Kidney tubule cell (primary cell): ENCODE data around the gene ARNT2.
"Not testable (repeated sequence)": the region's sequence is repeated elsewhere in the genome, so short reads cannot be mapped to it uniquely, and the experiment has no call there.

Source experiments
- DNase-seq: peaks from one replicate; pipeline ENCODE4 v3.0.0-alpha.2; 2018; ENCODE audit warnings: low spot score

The ARNT2 gene

GRCh38 chr15:80404057-80404760, at the start of gene ARNT2:
ARNT2 (plus strand) TSS chr15:80404382; CDS start chr15:80404516, 134 bp downstream.
- DNase-seq, result peak; percentile 47

- no peak for DNase-seq
Measured at GRCh38 chr15:80367094-80367493, 37.1 kb upstream of the ARNT2 start.

- DNase-seq, result no peak
Measured at GRCh38 chr15:80367661-80368060, 36.5 kb upstream of the ARNT2 start.

- DNase-seq, result no peak
Measured at GRCh38 chr15:80371924-80372323, 32.3 kb upstream of the ARNT2 start.

GRCh38 chr15:80374441-80374840, 29.7 kb upstream of the ARNT2 start:
- no peak for DNase-seq

- DNase-seq, result no peak
Measured at GRCh38 chr15:80375968-80376891, 28.0 kb upstream of the ARNT2 start.

GRCh38 chr15:80379693-80380092, 24.5 kb upstream of the ARNT2 start:
- no peak for DNase-seq

- no peak for DNase-seq
Measured at GRCh38 chr15:80380154-80380553, 24.0 kb upstream of the ARNT2 start.

- no peak for DNase-seq
Measured at GRCh38 chr15:80382285-80382684, 21.9 kb upstream of the ARNT2 start.

GRCh38 chr15:80384432-80384831, 19.8 kb upstream of the ARNT2 start:
- no peak for DNase-seq

GRCh38 chr15:80386151-80386550, 18.0 kb upstream of the ARNT2 start:
- DNase-seq, result no peak

GRCh38 chr15:80388326-80388725, 15.9 kb upstream of the ARNT2 start:
- DNase-seq, result no peak

GRCh38 chr15:80389370-80389769, 14.8 kb upstream of the ARNT2 start:
- DNase-seq, result no peak

- not testable (repeated sequence) for DNase-seq
Measured at GRCh38 chr15:80390942-80391341, 13.2 kb upstream of the ARNT2 start.

- no peak for DNase-seq
Measured at GRCh38 chr15:80395616-80396015, 8.6 kb upstream of the ARNT2 start.

GRCh38 chr15:80396096-80396495, 8.1 kb upstream of the ARNT2 start:
- peak; percentile 42 for DNase-seq

GRCh38 chr15:80399508-80399907, 4.7 kb upstream of the ARNT2 start:
- no peak for DNase-seq

- peak; percentile 39 for DNase-seq
Measured at GRCh38 chr15:80401456-80401855, 2.7 kb upstream of the ARNT2 start.

- DNase-seq, result no peak
Measured at GRCh38 chr15:80402339-80402738, 1.8 kb upstream of the ARNT2 start.

- peak; percentile 45 for DNase-seq
Measured at GRCh38 chr15:80403712-80404056, 498 bp upstream of the ARNT2 start.

GRCh38 chr15:80404761-80405553, 775 bp downstream of the ARNT2 start:
- DNase-seq, result peak; percentile 39

GRCh38 chr15:80405554-80405850, 1.3 kb downstream of the ARNT2 start:
- DNase-seq, result no peak

- no peak for DNase-seq
Measured at GRCh38 chr15:80405970-80406369, 1.8 kb downstream of the ARNT2 start.
